Dendritic cell treated with granulocyte-macrophage colony-stimulating factor and Interleukin-4, amounts not matched to agents 40 ng/mL and 50 ng/mL, for 4 days (primary cell): Measurements from ENCODE around the gene PPP1R15A.
"Not testable (repeated sequence)": the region's sequence is repeated elsewhere in the genome, so short reads cannot be mapped to it uniquely, and the experiment has no call there.

Experiments
- H3K27ac Mint-ChIP-seq: one replicate; pipeline ENCODE4 v1.8.0; 2022; ENCODE audit warnings: mild to moderate bottlenecking, mixed read lengths
- H3K27me3 Mint-ChIP-seq: one replicate; pipeline ENCODE4 v1.8.0; 2022; ENCODE audit warnings: mild to moderate bottlenecking, mixed read lengths
- H3K36me3 Mint-ChIP-seq: one replicate; pipeline ENCODE4 v1.8.0; 2022; ENCODE audit warnings: low read depth, mixed read lengths
- H3K4me1 Mint-ChIP-seq: one replicate; pipeline ENCODE4 v1.8.0; 2022; ENCODE audit warnings: low read depth, mixed read lengths
- H3K4me3 Mint-ChIP-seq: one replicate; pipeline ENCODE4 v1.8.0; 2022; ENCODE audit warnings: mild to moderate bottlenecking, moderate library complexity, mixed read lengths
- H3K9me3 Mint-ChIP-seq: one replicate; pipeline ENCODE4 v1.8.0; 2022; ENCODE audit warnings: mixed read lengths
- intact Hi-C: fragments of 100-400 bp; cut with micrococcal nuclease; formaldehyde crosslinking; loops from one replicate; pipeline ENCODE4 v1.15.0; 2022

PPP1R15A gene

GRCh38 chr19:48881741-48882657 is 9.8 kb downstream of the PPP1R15A start:
- H3K36me3 Mint-ChIP-seq = peaks cover 14% of the 10 kb centered on the region
- peaks cover 9% of the 10 kb centered on the region for H3K9me3 Mint-ChIP-seq
- H3K27ac Mint-ChIP-seq = peak overlapping the region; percentile 85
- peaks cover 48% of the 10 kb centered on the region for H3K4me1 Mint-ChIP-seq
- H3K27me3 Mint-ChIP-seq = peaks cover 2% of the 10 kb centered on the region
- no peak overlapping the region for H3K4me3 Mint-ChIP-seq
- intact Hi-C loops = no loop called here

- intact Hi-C loops = no loop called here
- H3K27ac Mint-ChIP-seq = no peak overlapping the region
These were observed 11.5 kb downstream of the PPP1R15A start for GRCh38 chr19:48883726-48884125.

GRCh38 chr19:48887861-48888612 is 15.8 kb downstream of the PPP1R15A start:
- Mint-ChIP-seq H3K4me1 (peaks cover 10% of the 10 kb centered on the region), H3K27ac (no peak overlapping the region), H3K4me3 (no peak overlapping the region), H3K9me3 (no peaks in the 10 kb centered on the region), H3K27me3 (peaks cover 20% of the 10 kb centered on the region), H3K36me3 (no peaks in the 10 kb centered on the region)
- intact Hi-C loops = no loop called here

More at GRCh38 chr19:48883726-48884125, 11.5 kb downstream of the PPP1R15A start:
- peaks cover 9% of the 10 kb centered on the region for H3K9me3 Mint-ChIP-seq
- H3K4me3 Mint-ChIP-seq = no peak overlapping the region
- H3K4me1 Mint-ChIP-seq = peaks cover 33% of the 10 kb centered on the region
- H3K36me3 Mint-ChIP-seq = no peaks in the 10 kb centered on the region
- peaks cover 2% of the 10 kb centered on the region for H3K27me3 Mint-ChIP-seq

- H3K4me3 Mint-ChIP-seq, H3K36me3 Mint-ChIP-seq, H3K4me1 Mint-ChIP-seq, H3K9me3 Mint-ChIP-seq, H3K27ac Mint-ChIP-seq, intact Hi-C loops: not testable (repeated sequence)
- peaks cover 33% of the 10 kb centered on the region for H3K27me3 Mint-ChIP-seq
These were observed 17.3 kb downstream of the PPP1R15A start for GRCh38 chr19:48889496-48889895.

GRCh38 chr19:48890551-48890950 is 18.3 kb downstream of the PPP1R15A start:
- peaks cover 44% of the 10 kb centered on the region for H3K27me3 Mint-ChIP-seq
- H3K4me3 Mint-ChIP-seq = no peak overlapping the region
- no peaks in the 10 kb centered on the region for H3K9me3 Mint-ChIP-seq
- H3K36me3 Mint-ChIP-seq = no peaks in the 10 kb centered on the region
- peaks cover 9% of the 10 kb centered on the region for H3K4me1 Mint-ChIP-seq
- intact Hi-C loops = no loop called here
- H3K27ac Mint-ChIP-seq = no peak overlapping the region

GRCh38 chr19:48895226-48895625 is 23.0 kb downstream of the PPP1R15A start:
- H3K36me3 Mint-ChIP-seq = peaks cover 3% of the 10 kb centered on the region
- no peak overlapping the region for H3K4me3 Mint-ChIP-seq
- peaks cover 65% of the 10 kb centered on the region for H3K27me3 Mint-ChIP-seq
- H3K4me1 Mint-ChIP-seq = peaks cover 34% of the 10 kb centered on the region
- no peak overlapping the region for H3K27ac Mint-ChIP-seq
- intact Hi-C loops = no loop called here
- H3K9me3 Mint-ChIP-seq = no peaks in the 10 kb centered on the region

- intact Hi-C loops = no loop called here
- Mint-ChIP-seq H3K4me1 (peaks cover 38% of the 10 kb centered on the region), H3K27me3 (peaks cover 61% of the 10 kb centered on the region), H3K4me3 (peak overlapping the region; percentile 69), H3K9me3 (no peaks in the 10 kb centered on the region), H3K36me3 (peaks cover 13% of the 10 kb centered on the region), H3K27ac (peak overlapping the region; percentile 70)
These were observed 24.0 kb downstream of the PPP1R15A start for GRCh38 chr19:48896191-48896720.

- Mint-ChIP-seq H3K27ac (peak overlapping the region; percentile 39), H3K4me3 (no peak overlapping the region), H3K4me1 (peaks cover 47% of the 10 kb centered on the region), H3K36me3 (peaks cover 23% of the 10 kb centered on the region), H3K27me3 (peaks cover 54% of the 10 kb centered on the region), H3K9me3 (no peaks in the 10 kb centered on the region)
- intact Hi-C loops = no loop called here
These were observed 25.0 kb downstream of the PPP1R15A start for GRCh38 chr19:48897181-48897580.

- peak overlapping the region; percentile 59 for H3K4me3 Mint-ChIP-seq
- H3K9me3 Mint-ChIP-seq, intact Hi-C loops: not testable (repeated sequence)
- H3K4me1 Mint-ChIP-seq = peaks cover 54% of the 10 kb centered on the region
- peaks cover 44% of the 10 kb centered on the region for H3K36me3 Mint-ChIP-seq
- peaks cover 33% of the 10 kb centered on the region for H3K27me3 Mint-ChIP-seq
- peak overlapping the region; percentile 99 for H3K27ac Mint-ChIP-seq
These were observed 27.1 kb downstream of the PPP1R15A start for GRCh38 chr19:48899386-48899749.

GRCh38 chr19:48899781-48900476 is 27.7 kb downstream of the PPP1R15A start, which contains the start of gene NUCB1:
TSS of gene NUCB1 (plus strand) at chr19:48900312. CDS start at chr19:48900797, 485 bp downstream.
- H3K27ac Mint-ChIP-seq = peak within 1 kb of the TSS; percentile 99
- no peaks in the 10 kb centered on the region for H3K9me3 Mint-ChIP-seq
- intact Hi-C loops = loop anchor here (1.0 kb wide), 2 partner anchors 25 to 67 kb away; no protein-coding TSS in a partner anchor
- H3K36me3 Mint-ChIP-seq = peaks cover 50% of the 10 kb centered on the region
- peak within 1 kb of the TSS; percentile 100 for H3K4me3 Mint-ChIP-seq
- peaks cover 28% of the 10 kb centered on the region for H3K27me3 Mint-ChIP-seq
- peaks cover 51% of the 10 kb centered on the region for H3K4me1 Mint-ChIP-seq

- Mint-ChIP-seq H3K27ac (peak overlapping the region; percentile 99), H3K9me3 (no peaks in the 10 kb centered on the region), H3K4me1 (peaks cover 48% of the 10 kb centered on the region), H3K36me3 (peaks cover 58% of the 10 kb centered on the region), H3K4me3 (peak overlapping the region; percentile 100), H3K27me3 (peaks cover 20% of the 10 kb centered on the region)
- intact Hi-C loops = loop anchor here (1.0 kb wide), 2 partner anchors 25 to 67 kb away; no protein-coding TSS in a partner anchor
These were observed 28.5 kb downstream of the PPP1R15A start for GRCh38 chr19:48900477-48901406.

GRCh38 chr19:48902291-48902690 is 30.1 kb downstream of the PPP1R15A start:
- H3K27me3 Mint-ChIP-seq, H3K9me3 Mint-ChIP-seq, intact Hi-C loops: not testable (repeated sequence)
- Mint-ChIP-seq H3K36me3 (peaks cover 74% of the 10 kb centered on the region), H3K27ac (peak overlapping the region; percentile 18), H3K4me3 (peak overlapping the region; percentile 15), H3K4me1 (peaks cover 43% of the 10 kb centered on the region)
